GM20000 (cell line): ENCODE results near the gene RBBP8NL.

ENCODE experiments used
- DNase-seq: peaks from one replicate; pipeline ENCODE4 v3.0.0; 2012; ENCODE audit warnings: low spot score
- TF ChIP-seq, protein P1 (sequence below): IDR thresholded peaks from 2 replicates; pipeline ENCODE4 v1.5.1; 2012; ENCODE audit warnings: mild to moderate bottlenecking, control low read depth; ENCODE audit errors: extremely low read depth, missing control alignments

The RBBP8NL gene

DNA sequence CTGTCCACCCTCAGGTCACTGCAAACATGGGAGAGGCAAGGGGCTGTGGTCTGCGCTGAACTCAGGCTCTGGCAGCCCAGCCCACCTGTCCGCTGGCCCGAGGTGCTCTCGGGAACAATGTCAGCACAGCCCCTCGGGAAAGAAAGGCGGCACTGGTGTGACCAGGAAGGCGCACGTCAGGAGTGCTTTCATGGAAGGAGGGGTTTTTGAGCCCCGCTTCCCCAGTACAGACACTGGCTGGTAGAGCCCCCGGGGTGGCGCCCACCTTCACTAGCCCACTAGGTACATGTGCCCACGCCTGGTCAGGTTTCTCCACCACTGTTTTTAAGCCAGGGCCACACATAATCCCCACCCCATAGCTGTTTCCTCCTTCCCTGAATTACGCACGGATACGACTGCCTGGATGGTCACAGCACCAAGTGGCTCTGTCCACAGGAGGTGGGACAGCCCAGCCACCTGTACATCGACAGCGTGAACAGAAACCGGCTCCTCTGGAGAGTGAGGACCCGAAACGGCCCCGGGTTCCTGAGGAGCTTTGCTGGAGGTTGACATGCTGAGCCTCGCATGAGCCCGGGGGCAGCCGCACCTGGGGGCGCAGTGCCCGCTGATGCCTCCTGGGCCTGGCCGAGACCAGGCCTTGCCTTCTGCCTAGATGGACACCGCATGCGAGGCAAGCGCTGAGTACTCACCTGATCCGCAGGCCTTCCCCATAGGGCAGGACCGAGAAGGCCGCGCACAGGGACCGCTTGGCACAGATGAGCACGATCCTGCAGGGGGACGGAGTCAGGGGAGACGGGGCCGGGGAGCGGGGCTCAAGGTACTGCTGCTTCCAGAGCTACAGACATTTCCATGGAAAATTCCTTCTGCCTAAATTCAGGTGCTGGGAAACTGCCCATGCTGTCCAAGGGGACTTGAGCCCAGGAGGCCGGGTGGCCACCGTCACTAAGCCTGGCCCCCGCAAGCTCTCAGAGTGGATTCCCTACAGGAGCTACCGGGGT, 32.8 kb downstream of the RBBP8NL start:
- DNase-seq: no peak
- TF ChIP-seq, protein P1, sequence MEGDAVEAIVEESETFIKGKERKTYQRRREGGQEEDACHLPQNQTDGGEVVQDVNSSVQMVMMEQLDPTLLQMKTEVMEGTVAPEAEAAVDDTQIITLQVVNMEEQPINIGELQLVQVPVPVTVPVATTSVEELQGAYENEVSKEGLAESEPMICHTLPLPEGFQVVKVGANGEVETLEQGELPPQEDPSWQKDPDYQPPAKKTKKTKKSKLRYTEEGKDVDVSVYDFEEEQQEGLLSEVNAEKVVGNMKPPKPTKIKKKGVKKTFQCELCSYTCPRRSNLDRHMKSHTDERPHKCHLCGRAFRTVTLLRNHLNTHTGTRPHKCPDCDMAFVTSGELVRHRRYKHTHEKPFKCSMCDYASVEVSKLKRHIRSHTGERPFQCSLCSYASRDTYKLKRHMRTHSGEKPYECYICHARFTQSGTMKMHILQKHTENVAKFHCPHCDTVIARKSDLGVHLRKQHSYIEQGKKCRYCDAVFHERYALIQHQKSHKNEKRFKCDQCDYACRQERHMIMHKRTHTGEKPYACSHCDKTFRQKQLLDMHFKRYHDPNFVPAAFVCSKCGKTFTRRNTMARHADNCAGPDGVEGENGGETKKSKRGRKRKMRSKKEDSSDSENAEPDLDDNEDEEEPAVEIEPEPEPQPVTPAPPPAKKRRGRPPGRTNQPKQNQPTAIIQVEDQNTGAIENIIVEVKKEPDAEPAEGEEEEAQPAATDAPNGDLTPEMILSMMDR: no peak

DNA sequence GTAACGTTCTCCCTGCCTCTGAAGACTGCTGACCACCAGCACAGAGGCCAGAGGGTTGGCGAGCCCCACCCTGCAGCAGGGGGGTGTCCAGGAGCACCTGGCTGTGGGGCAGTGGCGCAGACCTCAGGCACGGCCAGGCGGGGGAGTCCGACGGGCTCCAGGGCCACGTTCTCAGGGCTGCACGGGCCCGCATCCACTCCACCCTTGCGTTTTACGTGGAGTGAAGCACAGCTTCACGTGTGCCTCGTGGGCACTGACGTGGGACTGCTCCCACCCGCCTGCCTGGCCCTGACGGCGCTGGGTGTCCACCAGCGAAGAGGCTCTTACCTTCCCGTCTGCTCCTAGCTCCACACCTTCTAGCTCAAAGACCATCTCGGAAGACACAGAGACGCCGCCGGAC, 33.5 kb downstream of the RBBP8NL start:
- DNase-seq: no peak

DNA sequence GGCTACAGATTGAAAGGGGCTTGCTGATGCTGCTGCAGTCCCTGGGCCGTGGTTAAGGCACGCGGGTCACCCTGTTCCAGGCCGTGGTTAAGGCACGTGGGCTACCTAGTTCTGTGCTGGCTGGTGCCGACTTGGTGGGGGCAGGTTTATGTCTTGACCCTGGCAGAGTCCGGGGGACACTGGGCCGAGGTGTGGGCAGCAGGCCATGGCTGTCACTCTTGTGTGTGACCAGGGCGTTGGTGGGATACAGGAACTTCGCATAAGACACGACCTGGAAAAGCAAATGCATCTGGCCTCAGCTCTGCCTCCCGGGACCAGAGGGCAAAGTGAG, 34.0 kb downstream of the RBBP8NL start:
- TF ChIP-seq, protein P1: no peak
- no peak for DNase-seq

More for the DNA sequence above, 33.5 kb downstream of the RBBP8NL start:
- TF ChIP-seq, protein P1: no peak

DNA sequence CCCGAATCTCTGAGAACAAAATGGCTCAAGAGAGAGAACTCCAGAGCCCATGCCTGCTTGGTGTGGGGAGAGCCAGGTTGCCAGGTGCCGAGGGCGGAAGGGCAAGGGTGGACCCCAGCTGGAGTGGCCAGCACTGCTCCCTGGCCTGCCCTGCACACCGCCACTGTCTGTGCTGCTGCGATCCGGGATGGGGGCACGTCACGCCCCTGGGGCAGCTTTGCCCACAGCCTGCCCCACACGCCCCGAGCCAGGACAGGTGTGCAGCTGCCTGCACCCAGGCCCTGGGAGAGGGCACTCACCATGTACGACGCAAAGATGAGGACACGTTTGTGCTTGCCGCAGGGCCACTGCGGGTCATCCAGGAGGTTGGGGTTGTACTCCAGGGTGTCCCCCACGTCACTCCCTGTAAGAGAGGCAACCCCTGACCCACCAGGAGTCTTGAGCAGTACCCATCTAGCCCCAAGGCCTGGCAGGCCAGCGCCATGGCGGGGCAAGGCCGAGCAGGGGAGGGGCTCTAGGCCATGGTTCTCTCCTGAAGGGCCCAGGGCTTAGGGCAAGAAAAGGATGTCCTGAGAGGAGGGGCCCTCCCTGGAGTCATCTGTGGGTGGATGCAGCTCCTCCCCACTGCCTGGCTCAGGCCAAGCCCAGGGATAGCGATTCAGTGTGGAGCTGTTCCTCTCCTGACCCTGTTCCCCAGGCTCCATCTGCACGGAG, 34.6 kb downstream of the RBBP8NL start:
- TF ChIP-seq, protein P1: no peak
- no peak for DNase-seq

DNA sequence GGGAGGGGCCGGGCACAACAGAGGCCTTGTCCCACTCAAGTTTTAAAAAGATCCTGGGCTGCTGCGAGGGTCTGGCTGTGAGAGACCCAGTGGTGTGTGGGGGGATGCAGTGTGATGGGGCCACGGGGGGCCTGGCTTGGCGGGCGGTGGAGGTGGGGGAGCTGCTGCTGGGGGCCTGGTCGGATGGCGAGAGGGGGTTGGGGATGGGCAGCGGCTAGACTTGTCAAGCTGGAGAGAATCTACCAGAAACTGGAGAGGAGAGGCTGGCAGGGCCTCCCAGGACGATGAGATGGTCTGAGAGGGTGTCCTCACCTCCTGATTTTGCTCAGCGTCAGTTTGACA, 35.3 kb downstream of the RBBP8NL start:
- no peak for DNase-seq

DNA sequence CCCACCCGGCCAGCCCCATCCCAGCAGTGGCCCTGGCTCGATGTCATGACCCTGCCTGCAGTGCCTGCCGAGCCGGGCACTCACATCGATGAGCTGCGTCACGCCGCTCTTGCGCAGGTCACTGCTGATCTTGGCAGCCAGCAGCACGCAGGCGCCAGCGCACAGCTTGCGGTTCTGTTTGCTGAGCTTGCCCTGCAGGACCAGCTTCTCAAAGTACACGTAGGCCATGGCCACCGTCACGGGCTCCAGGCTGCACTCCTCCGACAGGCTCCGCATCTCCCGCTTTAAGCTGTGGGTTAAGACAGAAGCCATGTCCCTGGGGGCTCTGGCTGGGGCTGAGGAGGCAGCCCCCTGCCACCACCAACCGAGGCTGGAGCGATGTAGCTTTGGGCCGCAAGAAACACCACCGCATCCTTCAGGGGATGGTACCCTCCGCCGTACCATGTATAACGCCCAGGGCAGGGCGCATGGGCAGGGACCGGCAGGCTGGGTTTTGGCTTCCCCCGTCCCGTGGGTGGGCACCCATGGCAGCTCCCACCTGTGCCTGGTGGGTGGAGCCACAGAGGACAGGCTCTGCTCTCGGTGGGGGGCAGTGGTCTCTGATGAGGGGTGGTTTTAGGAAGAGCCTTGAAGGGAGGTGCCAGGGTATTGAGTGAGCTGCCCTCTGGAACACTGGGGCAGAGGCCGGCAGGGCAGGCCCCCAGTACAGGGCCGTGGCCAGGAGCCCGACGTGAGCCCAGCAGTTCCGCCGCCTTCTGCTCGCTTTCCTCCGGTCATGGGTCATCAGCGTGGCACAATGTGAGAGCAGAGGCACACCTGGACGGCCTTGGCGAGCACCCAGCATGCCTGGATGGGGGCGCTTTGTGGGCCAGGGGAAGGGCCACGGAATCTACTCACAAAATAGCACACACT, 35.9 kb downstream of the RBBP8NL start:
- no peak for DNase-seq
- TF ChIP-seq, protein P1: no peak

More for the DNA sequence above, 35.3 kb downstream of the RBBP8NL start:
- TF ChIP-seq, protein P1: no peak
